ENCODE measurements around the gene FBXL13. TPM values are rescaled to one million over a fixed set of nuclear protein-coding genes. Genes with fewer than 3 reads are reported as not detected.

The FBXL13 gene
- total and polyA plus RNA-seq, 8 donors: 0.80 to 25.3 (median 6.0) TPM; not detected in 1

DNA sequence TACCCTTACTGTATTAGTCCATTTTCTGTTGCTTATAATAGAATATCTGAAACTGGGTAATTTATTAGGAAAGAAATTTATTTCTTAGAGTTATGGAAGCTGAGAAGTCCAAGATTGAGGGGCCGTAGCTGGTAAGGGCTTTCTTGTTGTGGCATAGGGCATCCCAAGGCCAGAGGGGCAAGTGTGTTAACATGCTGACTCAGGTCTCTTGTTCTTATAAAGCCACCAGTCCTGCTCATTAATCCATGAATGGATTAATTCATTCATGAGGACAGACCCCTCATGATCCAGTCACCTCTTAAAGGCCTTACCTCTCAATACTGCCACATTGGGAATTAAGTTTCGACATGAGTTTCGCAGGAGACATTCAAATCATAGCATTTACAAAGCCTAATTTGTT is 2.7 kb upstream of the FBXL13 start:
- Histone ChIP-seq H3K4me3 (no peak overlapping the region), H3K9me3 (no peaks in the 10 kb centered on the region), H3K4me1 (peaks cover 10 to 40% (median 28%) of the 10 kb centered on the region in 4 donors), H3K27me3 (no peaks in the 10 kb centered on the region), H3K36me3 (no peaks in the 10 kb centered on the region), H3K27ac (no peak overlapping the region)
- 98 to 99% (median 98%) methylated on average over 3 of the region's 3 CpGs for WGBS, 5 donors
- DNase-seq: no peak
- TF ChIP-seq POLR2A (IDR thresholded peaks at IDR 0.05) (no peak), POLR2AphosphoS5 (IDR thresholded peaks at IDR 0.05) (no peak), EP300 (IDR thresholded peaks at IDR 0.05) (no peak)
- TF ChIP-seq, protein P1, sequence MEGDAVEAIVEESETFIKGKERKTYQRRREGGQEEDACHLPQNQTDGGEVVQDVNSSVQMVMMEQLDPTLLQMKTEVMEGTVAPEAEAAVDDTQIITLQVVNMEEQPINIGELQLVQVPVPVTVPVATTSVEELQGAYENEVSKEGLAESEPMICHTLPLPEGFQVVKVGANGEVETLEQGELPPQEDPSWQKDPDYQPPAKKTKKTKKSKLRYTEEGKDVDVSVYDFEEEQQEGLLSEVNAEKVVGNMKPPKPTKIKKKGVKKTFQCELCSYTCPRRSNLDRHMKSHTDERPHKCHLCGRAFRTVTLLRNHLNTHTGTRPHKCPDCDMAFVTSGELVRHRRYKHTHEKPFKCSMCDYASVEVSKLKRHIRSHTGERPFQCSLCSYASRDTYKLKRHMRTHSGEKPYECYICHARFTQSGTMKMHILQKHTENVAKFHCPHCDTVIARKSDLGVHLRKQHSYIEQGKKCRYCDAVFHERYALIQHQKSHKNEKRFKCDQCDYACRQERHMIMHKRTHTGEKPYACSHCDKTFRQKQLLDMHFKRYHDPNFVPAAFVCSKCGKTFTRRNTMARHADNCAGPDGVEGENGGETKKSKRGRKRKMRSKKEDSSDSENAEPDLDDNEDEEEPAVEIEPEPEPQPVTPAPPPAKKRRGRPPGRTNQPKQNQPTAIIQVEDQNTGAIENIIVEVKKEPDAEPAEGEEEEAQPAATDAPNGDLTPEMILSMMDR (IDR thresholded peaks at IDR 0.05): no peak
- intact Hi-C loops (cut with DNase I; ENCODE audit: low total_unique reads): loop anchor here (10.0 kb wide), 1 partner anchor 67 kb away; the partner anchor contains the start of gene NAPEPLD

DNA sequence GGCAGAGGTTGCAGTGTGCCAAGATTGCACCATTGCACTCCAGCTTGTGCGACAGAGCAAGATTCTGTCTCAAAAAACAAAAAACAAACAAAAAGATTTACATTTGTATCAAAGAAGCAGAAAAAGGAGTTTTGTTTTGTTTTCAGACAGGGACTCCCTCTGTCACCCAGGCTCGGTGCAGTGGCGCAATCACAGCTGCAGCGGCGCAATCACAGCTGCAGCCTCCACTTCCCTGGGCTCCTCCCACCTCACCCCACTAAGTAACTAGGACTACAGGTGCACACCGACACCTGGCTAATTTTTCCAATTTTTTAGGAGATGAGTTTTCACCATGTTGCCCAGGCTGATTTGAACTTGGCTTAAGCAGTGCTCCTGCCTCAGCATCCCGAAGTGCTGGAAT is 2.2 kb upstream of the FBXL13 start:
- 88 to 93% (median 91%) methylated on average over 7 of the region's 7 CpGs for WGBS, 5 donors
- H3K9me3 ChIP-seq: no peaks in the 10 kb centered on the region
- no peaks in the 10 kb centered on the region for H3K36me3 ChIP-seq
- no peaks in the 10 kb centered on the region for H3K27me3 ChIP-seq
- peak in 1 of 2 donors; percentile 15 for DNase-seq
- no peak overlapping the region for H3K27ac ChIP-seq
- H3K4me1 ChIP-seq: peaks cover 10 to 40% (median 28%) of the 10 kb centered on the region in 4 donors
- H3K4me3 ChIP-seq: peak overlapping the region in 1 of 4 donors; percentile 87
- no peak for TF ChIP-seq POLR2AphosphoS5 (IDR thresholded peaks at IDR 0.05)
- intact Hi-C loops (cut with DNase I; ENCODE audit: low total_unique reads): loop anchor here (10.0 kb wide), 1 partner anchor 68 kb away; the partner anchor contains the start of gene NAPEPLD

DNA sequence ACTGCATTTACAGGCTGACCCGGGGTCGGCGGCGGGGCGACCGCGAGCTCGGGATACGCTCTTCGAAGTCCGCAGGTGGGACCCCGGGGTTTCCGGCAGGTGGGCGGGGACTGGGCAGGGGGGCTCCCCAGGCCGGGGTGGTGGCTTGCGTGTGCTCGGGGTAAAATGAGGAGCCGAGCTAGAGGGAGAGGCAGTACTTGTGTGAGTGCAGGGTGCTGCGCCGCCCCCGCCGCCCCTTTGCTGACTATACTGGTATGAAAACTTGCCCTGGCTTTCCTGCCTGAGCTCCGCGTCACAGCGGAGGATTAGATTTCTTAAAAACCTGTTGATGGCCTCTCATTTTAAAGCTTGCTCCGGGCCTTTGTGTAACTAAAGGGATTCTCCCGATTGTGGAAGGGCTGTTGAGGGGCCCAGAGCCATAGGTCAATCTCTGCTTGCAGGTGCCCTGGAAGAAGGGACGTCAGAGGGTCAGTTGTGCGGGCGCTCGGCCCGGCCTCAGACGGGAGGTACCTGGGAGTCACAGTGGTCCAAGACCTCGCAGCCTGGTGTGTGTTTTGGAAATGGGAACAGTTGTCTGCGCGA is 832 bp upstream of the FBXL13 start:
- TF ChIP-seq POLR2A (IDR thresholded peaks at IDR 0.05) (no peak), EP300 (IDR thresholded peaks at IDR 0.05) (no peak), POLR2AphosphoS5 (IDR thresholded peaks at IDR 0.05) (no peak)
- TF ChIP-seq, protein P1 (IDR thresholded peaks at IDR 0.05): no peak
- Histone ChIP-seq H3K27me3 (no peaks in the 10 kb centered on the region), H3K27ac (peak overlapping the region; percentile 92 to 98 (median 96)), H3K4me1 (peaks cover 10 to 40% (median 28%) of the 10 kb centered on the region in 4 donors), H3K36me3 (no peaks in the 10 kb centered on the region), H3K4me3 (peak overlapping the region; percentile 65 to 87 (median 78)), H3K9me3 (no peaks in the 10 kb centered on the region)
- 0 to 5% (median 0%) methylated on average over 23 to 36 of the region's 36 CpGs for WGBS, 5 donors
- intact Hi-C loops (cut with DNase I; ENCODE audit: low total_unique reads): loop anchor here (10.0 kb wide), 1 partner anchor 69 kb away; the partner anchor contains the start of gene NAPEPLD
- DNase-seq: peak; percentile 58 to 86

DNA sequence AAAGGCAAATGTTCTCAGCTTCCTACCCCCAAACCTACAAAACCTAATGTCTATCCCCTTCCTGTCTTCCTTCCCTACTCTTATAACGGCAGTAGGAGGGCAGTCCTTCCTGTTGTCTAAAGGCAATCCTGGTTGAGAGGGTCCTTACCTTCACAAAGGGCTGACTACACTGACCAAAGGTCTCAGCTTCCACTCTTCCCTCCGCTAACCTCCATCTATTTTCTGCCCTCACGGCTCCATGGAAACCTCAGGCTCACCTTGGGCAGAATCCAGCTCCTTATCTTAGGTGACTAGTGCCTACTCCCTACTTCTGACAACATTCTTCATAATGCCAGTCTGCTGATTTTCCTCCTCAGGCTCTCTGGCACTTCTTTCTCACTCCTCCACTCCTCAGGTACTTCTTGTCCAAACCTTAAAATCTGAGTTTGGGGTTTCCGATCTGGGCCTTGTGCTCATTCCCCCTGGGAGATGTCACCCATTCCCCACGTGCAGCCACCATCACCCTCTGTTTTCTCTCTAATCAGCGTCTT is 542 bp downstream of the FBXL13 start:
- H3K9me3 ChIP-seq: no peaks in the 10 kb centered on the region
- peaks cover 10 to 40% (median 28%) of the 10 kb centered on the region in 4 donors for H3K4me1 ChIP-seq
- H3K27ac ChIP-seq: peak overlapping the region; percentile 92 to 98 (median 96)
- 4 to 9% (median 7%) methylated on average over 6 of the region's 6 CpGs for WGBS, 5 donors
- peak overlapping the region; percentile 65 to 87 (median 78) for H3K4me3 ChIP-seq
- TF ChIP-seq, protein P1 (IDR thresholded peaks at IDR 0.05): no peak
- no peak for TF ChIP-seq POLR2A (IDR thresholded peaks at IDR 0.05)
- TF ChIP-seq EP300 (IDR thresholded peaks at IDR 0.05): no peak
- no peak for TF ChIP-seq POLR2AphosphoS5 (IDR thresholded peaks at IDR 0.05)
- no peaks in the 10 kb centered on the region for H3K27me3 ChIP-seq
- no peaks in the 10 kb centered on the region for H3K36me3 ChIP-seq
- intact Hi-C loops (cut with DNase I; ENCODE audit: low total_unique reads): loop anchor here (10.0 kb wide), 1 partner anchor 71 kb away; the partner anchor contains the start of gene NAPEPLD
- DNase-seq: peak; percentile 55 to 78
